ENCODE results near the gene THBS3. TPM values are rescaled to one million over a fixed set of nuclear protein-coding genes. Genes with fewer than 3 reads are reported as not detected.

THBS3 gene
- polyA plus RNA-seq, 1 donor (not counting 4 experiments of a cell fraction or from before 2014, with no cell fraction given), result 16.2 TPM

DNA sequence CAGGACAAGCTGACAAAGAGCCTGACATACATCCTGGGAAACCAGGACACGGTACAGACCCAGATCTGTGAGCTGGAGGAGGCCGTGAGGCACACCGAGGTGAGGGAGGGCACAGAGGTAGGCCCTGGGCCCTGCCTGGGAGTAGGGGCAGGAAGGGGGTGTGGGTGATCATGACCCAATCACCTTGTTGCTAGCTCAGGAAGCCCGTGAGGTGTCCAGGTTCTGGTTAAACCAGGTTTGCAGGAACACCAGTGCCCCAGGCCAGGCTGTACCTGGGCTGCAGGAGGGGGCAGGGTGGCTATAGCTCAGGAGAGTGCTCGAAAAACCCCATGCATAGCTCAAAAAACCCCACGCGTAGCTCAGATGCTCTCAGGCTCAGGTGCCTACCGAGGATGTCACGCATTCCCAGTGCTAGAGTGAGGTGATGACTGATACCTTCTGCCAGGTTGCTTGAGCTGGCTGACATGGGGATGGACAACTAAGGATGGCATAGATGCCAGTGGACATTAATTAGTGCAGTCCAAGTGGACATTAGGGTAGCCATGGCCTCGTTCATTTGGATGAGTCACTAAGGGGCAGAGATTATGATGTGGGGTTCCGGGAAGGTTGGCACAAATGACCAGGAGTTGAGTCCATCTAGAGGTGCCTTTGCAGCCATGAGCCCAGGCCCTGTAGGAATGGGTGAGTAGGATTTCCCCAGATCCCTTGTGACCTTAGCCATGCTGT lies 30.3 kb downstream of the THBS3 start:
- Histone ChIP-seq H3K27me3 (ENCODE audit: control insufficient read depth, extremely low read depth, insufficient read depth, low read length) (no peaks in the 10 kb centered on the region), H3K79me2 (ENCODE audit: control insufficient read depth, insufficient read depth, low read length) (peaks cover 7% of the 10 kb centered on the region), H3K4me3 (ENCODE audit: control insufficient read depth in 2 of 3, extremely low read depth in 1 of 3, insufficient read depth in 2 of 3, low read depth in 1 of 3, low read length in 3 of 3) (no peak overlapping the region), H3K36me3 (ENCODE audit: control insufficient read depth in 2 of 2, extremely low read depth in 1 of 2, insufficient read depth in 2 of 2, low read length in 2 of 2) (peaks cover 4 to 10% of the 10 kb centered on the region in 2 experiments), H3K9me1 (ENCODE audit: control insufficient read depth, extremely low read depth, insufficient read depth, low read length) (no peaks in the 10 kb centered on the region), H4K20me1 (ENCODE audit: control insufficient read depth, extremely low read depth, insufficient read depth, low read length) (no peaks in the 10 kb centered on the region), H2AFZ (ENCODE audit: control insufficient read depth, low read length) (no peak overlapping the region), H3K9me3 (ENCODE audit: control insufficient read depth, low read depth, low read length) (no peaks in the 10 kb centered on the region), H3K27ac (ENCODE audit: control insufficient read depth, insufficient read depth, low read length) (no peak overlapping the region), H3K4me1 (ENCODE audit: control insufficient read depth, extremely low read depth, insufficient read depth, low read length) (peaks cover 16% of the 10 kb centered on the region), H3K9ac (ENCODE audit: control insufficient read depth, extremely low read depth, insufficient read depth, low read length) (no peak overlapping the region), H3K4me2 (ENCODE audit: control insufficient read depth, extremely low read depth, insufficient read depth, low read depth, low read length) (no peak overlapping the region)
- FAIRE-seq, result no peak
- no peak for DNase-seq (ENCODE audit: low read depth, low spot score)
- TF ChIP-seq, protein P1, sequence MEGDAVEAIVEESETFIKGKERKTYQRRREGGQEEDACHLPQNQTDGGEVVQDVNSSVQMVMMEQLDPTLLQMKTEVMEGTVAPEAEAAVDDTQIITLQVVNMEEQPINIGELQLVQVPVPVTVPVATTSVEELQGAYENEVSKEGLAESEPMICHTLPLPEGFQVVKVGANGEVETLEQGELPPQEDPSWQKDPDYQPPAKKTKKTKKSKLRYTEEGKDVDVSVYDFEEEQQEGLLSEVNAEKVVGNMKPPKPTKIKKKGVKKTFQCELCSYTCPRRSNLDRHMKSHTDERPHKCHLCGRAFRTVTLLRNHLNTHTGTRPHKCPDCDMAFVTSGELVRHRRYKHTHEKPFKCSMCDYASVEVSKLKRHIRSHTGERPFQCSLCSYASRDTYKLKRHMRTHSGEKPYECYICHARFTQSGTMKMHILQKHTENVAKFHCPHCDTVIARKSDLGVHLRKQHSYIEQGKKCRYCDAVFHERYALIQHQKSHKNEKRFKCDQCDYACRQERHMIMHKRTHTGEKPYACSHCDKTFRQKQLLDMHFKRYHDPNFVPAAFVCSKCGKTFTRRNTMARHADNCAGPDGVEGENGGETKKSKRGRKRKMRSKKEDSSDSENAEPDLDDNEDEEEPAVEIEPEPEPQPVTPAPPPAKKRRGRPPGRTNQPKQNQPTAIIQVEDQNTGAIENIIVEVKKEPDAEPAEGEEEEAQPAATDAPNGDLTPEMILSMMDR (optimal IDR thresholded peaks at IDR 0.05 in 1 of 3, IDR thresholded peaks at IDR 0.05 in 1 of 3, conservative IDR thresholded peaks at IDR 0.05 in 1 of 3; ENCODE audit: extremely low read depth in 1 of 3, insufficient read depth in 2 of 3, low read length in 3 of 3), result no peak
- no peak for TF ChIP-seq EZH2 (IDR thresholded peaks at IDR 0.05; ENCODE audit: low read length)
- dilution Hi-C loops (cut with MboI; ENCODE audit: extremely low pct_ligation_motif_present, low sequenced_read_pairs), result no loop called here

DNA sequence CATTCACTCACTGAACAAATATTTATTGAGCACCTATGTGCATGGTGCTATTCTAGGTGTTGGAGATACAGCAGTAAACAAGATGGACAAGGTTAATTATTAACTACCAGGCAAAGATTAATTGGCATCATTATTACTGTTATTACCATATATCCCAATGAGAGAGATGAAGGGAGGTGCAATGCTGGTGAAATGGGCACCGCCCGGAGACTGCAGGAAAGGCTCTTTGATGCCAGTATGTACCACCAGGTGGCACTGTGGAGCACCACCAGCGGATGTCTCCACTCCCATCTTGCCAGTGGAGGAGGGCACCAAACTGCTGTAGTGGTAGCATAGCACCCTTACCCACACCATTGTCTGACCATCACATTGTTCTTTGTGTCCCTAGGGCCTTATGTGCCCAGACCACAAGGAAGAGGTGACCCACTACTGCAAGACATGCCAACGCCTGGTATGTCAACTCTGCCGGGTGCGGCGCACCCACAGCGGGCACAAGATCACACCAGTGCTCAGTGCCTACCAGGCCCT lies 31.1 kb downstream of the THBS3 start:
- no peak overlapping the region for H3K27ac ChIP-seq (ENCODE audit: control insufficient read depth, insufficient read depth, low read length)
- H2AFZ ChIP-seq (ENCODE audit: control insufficient read depth, low read length), result no peak overlapping the region
- dilution Hi-C loops (cut with MboI; ENCODE audit: extremely low pct_ligation_motif_present, low sequenced_read_pairs), result no loop called here
- no peaks in the 10 kb centered on the region for H3K27me3 ChIP-seq (ENCODE audit: control insufficient read depth, extremely low read depth, insufficient read depth, low read length)
- H3K9me1 ChIP-seq (ENCODE audit: control insufficient read depth, extremely low read depth, insufficient read depth, low read length), result no peaks in the 10 kb centered on the region
- H4K20me1 ChIP-seq (ENCODE audit: control insufficient read depth, extremely low read depth, insufficient read depth, low read length), result no peaks in the 10 kb centered on the region
- H3K4me1 ChIP-seq (ENCODE audit: control insufficient read depth, extremely low read depth, insufficient read depth, low read length), result peaks cover 23% of the 10 kb centered on the region
- H3K4me3 ChIP-seq (ENCODE audit: control insufficient read depth in 2 of 3, extremely low read depth in 1 of 3, insufficient read depth in 2 of 3, low read depth in 1 of 3, low read length in 3 of 3), result no peak overlapping the region
- H3K79me2 ChIP-seq (ENCODE audit: control insufficient read depth, insufficient read depth, low read length), result peaks cover 14% of the 10 kb centered on the region
- DNase-seq (ENCODE audit: low read depth, low spot score) (no peak), FAIRE-seq (peak; percentile 78)
- peak overlapping the region; percentile 9 for H3K9ac ChIP-seq (ENCODE audit: control insufficient read depth, extremely low read depth, insufficient read depth, low read length)
- H3K4me2 ChIP-seq (ENCODE audit: control insufficient read depth, extremely low read depth, insufficient read depth, low read depth, low read length), result no peak overlapping the region
- peaks cover 4 to 10% of the 10 kb centered on the region in 2 experiments for H3K36me3 ChIP-seq (ENCODE audit: control insufficient read depth in 2 of 2, extremely low read depth in 1 of 2, insufficient read depth in 2 of 2, low read length in 2 of 2)
- TF ChIP-seq, protein P1 (optimal IDR thresholded peaks at IDR 0.05 in 1 of 3, IDR thresholded peaks at IDR 0.05 in 1 of 3, conservative IDR thresholded peaks at IDR 0.05 in 1 of 3; ENCODE audit: extremely low read depth in 1 of 3, insufficient read depth in 2 of 3, low read length in 3 of 3), result peak; percentile 95 to 99 (median 98)
- no peak for TF ChIP-seq EZH2 (IDR thresholded peaks at IDR 0.05; ENCODE audit: low read length)
- no peaks in the 10 kb centered on the region for H3K9me3 ChIP-seq (ENCODE audit: control insufficient read depth, low read depth, low read length)
